GM12891 (cell line): ENCODE data around the gene NPAS2.

Experiments used
- PAX5 ChIP-seq: IDR thresholded peaks from 2 replicates; pipeline ENCODE4 v1.6.1; 2011; ENCODE audit warnings: low read length, moderate library complexity, mild to moderate bottlenecking; ENCODE audit not compliant: insufficient read depth, severe bottlenecking
- POLR2A ChIP-seq: IDR thresholded peaks from 2 replicates; pipeline ENCODE4 v1.6.1; 2011; ENCODE audit warnings: low read depth, low read length, control low read depth
- TAF1 ChIP-seq: IDR thresholded peaks from 2 replicates; pipeline ENCODE4 v1.6.1; 2011; ENCODE audit warnings: low read depth, low read length, control low read depth

DNA sequence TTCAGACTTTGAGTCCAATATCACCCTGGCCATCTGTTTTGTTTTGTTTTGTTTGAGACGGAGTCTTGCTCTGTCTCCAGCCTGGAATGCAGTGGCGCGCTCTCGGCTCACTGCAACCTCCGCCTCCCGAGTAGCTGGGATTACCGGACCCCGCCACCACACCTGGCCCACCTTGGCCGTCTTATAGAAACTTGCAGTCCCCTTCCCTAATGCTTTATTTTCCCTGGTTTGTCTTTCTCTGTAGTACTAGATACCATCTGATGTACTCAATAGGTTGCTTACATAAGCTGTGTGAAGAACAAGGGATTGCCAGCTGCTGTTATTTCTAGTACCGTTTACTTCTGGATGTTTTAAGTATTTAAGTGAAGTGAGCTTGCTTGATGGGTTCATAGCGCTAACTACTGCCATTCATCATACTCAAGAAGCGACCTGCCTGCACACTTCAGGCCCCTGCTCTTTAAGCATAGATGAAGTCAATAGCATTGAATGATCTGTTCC is 183.4 kb downstream of the NPAS2 start:
- TF ChIP-seq POLR2A (no peak), PAX5 (no peak), TAF1 (no peak)
